Loucy (cell line): ENCODE results near the gene YEATS4.

Experiments used
- CTCF ChIP-seq: fragments of 200-600 bp; sonication (generic); conservative IDR thresholded peaks from 2 replicates; pipeline ENCODE4 v1.5.1; 2014; ENCODE audit warnings: mild to moderate bottlenecking, antibody characterized with exemption, low read length
- EZH2phosphoT487 ChIP-seq: fragments of 200-600 bp; IDR thresholded peaks from 2 replicates; pipeline ENCODE4 v1.6.1; 2018; ENCODE audit warnings: antibody characterized with exemption, mild to moderate bottlenecking, moderate library complexity, borderline replicate concordance

GRCh38 chr12:69366796-69367195, 7.3 kb downstream of the YEATS4 start:
- TF ChIP-seq CTCF (no peak), EZH2phosphoT487 (no peak)
